Activated T-cell treated with anti-CD3 and anti-CD28 coated beads for 1 hour (primary cell): ENCODE results near the gene ADAMTSL4.
A peak's percentile ranks its signal among the peaks of the same experiment; 100 is the strongest.
"Not testable (repeated sequence)": the region's sequence is repeated elsewhere in the genome, so short reads cannot be mapped to it uniquely, and the experiment has no call there.

ENCODE experiments used
- DNase-seq: peaks from one replicate; pipeline ENCODE4 v3.0.0-alpha.2; 2020; ENCODE audit warnings: low read depth

The ADAMTSL4 gene

DNA sequence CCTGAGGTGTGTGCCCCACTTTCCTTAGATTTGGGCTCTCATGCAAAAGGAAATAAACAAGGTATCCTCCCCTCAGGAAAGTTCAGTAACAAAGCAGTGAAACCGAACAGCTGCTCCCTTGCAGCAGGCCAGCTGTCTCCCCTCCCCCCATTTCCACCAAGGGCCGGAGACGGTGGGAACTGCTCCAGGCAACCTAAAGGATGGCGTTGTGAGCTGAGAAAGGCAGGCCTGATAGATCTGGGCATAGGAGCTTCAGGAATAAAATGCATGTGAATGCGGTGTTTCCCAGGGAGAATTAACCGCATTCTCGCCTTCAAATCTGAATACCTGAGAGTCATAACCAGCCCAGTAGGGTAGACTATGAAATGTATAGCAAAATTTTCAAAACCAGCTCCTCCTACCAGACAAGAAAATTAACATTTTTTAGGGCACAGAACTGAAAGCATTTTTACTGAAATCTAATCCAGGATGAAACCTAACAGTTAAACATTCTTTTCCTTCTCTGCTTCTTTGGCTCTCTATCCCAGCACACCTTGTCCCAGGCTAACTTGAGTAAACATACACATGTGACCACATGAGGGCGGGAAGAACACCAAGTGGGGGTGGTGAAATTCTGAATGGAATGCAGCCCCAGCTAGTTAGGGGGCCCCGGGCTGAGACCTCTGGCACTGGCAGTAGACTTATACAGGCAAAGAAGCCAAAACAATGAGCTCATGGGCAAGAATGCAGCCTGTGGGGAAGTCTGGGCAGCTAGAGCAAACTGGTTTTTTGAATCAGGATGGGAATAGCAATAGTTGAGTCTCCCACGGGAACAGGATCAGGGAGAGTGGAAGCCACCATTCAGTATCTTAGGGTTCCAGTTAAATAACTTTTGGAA lies 18.7 kb downstream of the ADAMTSL4 start:
- DNase-seq = no peak

DNA sequence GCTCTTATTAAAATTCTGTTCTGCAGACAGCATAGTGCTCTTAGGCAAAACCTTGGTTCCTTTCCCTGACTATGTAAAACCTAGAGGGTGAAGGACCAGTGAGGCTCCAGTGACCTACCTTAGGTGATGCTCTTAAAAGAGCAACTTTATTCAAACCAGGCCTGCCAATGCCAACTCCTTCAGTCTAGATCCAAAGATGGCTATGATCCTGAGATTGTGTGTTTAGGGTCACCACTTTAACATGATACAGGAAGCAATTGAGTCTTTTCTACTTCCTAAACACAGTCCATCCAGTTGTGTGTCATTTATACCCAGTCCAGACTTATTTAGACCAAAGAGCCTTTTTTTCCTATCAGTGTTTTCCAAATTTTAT lies 19.4 kb downstream of the ADAMTSL4 start:
- no peak for DNase-seq

DNA sequence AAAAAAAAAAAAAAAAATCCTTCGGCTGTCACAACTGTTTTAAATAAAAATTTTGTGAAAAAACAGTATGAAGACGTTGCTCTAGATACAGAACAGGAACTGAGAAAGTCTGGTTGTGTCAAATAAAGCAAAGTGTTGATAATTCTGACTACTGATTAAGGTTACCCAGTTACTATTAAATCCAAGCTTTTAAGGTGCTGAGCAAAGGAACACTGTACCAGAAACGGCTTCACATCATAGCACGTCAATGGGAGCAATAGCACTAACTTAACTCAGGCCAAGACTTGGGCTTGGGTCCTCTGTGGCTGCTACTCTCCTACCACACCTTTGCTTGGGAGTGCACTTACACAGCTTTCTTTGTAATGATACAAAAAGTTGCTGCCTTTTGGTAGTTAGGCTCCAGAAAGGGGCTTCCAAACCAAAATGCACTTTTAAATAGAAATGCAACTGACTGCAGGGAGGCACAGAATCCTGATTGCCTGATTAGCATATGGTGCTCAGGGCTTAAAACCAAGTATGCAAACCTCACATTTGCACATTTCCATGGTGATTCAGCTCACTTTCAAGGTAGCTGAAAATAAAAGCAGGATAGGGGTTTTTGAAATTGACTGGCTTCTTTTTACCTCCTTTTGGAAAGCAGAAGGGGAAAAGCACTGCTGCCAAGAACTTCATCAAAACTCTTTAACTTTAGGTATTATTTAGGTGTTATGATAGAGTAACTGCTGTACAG lies 23.9 kb downstream of the ADAMTSL4 start:
- no peak for DNase-seq

DNA sequence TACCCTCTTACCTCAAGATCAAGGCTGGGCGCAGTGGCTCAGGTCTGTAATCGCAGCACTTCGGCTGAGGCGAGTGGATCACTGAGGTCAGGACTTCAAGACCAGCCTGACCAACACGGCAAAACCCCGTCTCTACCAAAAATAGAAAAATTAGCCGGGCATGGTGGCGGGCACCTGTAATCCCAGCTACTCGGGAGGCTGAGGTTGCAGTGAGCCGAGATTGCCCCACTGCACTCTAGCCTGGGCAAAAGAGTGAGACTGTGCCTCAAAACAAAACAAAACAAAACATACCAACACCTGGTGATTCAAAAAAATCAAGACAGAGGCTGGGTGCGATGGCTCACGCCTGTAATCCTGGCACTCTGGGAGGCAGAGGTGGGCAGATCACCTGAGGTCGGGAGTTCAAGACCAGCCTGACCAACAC lies 24.5 kb downstream of the ADAMTSL4 start:
- not testable (repeated sequence) for DNase-seq

DNA sequence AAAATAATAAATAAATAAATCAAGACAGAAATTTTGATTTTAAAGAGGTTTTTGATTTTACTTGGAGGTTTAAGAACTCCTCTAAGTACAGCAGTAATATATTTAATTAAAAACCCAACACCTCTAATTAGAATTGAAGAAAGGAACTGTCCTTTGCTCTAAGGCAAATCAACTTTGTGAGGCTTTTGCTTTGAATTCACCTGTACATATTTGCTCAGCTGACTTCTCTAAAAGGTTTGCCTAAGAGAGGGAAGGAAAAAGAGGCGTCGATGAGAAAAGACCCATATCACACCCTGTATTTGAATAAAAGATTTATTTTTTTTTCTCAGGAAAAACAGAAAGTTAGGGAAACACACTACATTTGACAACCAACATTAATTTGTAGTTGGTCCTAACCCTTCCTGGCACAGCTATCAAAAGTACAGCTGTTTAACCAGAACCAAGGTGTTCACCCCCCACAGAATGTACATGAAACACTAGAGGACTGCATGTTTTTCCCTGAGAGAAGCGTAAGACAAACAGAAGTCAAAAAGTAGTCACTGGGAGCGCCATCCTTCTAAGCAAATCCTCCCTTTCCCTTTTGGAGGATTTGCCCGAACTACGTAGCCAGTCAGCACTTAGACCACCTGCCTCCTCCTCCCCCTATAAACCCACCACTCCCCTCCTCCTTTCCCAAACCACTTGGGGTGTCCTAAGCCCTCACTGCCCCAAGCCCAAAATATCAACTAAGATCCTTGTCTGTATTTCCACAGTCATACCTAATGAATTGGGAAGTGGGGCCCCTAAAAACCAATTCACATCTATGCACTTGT lies 25.3 kb downstream of the ADAMTSL4 start:
- no peak for DNase-seq

DNA sequence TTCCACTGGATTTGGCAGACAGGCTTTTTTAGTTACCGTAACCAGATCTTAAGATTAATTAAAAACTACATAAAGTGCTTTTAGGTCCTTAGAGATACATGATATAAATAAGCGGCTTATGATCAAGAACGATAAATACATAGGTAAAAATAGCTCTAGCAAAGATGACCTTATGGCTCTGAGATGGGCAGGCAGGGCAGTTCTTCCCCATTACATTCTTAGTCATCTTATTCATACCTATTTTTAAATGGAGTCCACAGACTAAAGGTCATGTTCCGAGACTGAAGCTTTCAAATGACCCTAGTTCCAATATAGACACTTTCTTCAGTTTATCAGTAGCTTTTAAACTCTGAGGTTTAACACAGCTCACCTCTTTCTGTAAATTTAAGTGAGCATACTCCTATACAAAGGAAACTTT lies 25.9 kb downstream of the ADAMTSL4 start:
- DNase-seq = no peak

DNA sequence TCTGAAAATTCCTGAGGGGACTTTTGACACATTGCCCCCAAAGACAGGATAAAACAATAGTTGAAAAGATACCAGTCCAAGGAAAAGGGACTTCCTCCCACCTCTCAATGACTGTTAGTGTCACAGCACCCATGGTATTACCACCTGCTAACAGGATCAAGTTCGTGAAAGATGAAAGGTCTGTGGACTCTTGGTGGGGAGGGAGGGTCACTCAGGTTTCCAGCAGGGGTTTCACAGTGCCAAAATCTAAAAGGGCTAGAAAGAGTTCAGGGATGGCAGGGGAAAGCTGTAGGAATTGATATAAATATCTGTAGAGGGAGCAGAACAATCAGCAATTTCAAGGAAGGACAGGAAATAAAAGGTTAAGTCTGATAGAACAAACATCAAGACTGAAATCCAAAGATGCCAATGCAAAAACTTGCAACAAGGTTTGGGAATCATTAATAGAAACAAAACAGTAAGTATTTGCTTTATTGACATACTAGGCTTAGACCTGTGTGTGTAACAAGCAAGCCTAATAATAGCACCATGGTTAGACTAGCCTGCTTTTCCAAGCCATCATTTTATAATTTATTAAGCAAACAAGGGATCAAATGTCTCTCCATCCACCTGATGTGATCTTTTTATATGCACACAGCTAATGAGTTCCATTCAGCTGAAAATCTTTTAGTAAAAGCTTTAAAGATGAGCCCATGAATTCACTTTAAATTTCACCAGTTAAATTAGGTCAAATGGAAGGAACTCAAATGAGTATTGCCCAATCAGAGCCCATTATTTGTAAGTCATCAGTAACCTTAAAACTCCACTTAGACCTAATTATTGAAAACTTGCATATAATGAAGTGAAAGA lies 26.5 kb downstream of the ADAMTSL4 start:
- no peak for DNase-seq

DNA sequence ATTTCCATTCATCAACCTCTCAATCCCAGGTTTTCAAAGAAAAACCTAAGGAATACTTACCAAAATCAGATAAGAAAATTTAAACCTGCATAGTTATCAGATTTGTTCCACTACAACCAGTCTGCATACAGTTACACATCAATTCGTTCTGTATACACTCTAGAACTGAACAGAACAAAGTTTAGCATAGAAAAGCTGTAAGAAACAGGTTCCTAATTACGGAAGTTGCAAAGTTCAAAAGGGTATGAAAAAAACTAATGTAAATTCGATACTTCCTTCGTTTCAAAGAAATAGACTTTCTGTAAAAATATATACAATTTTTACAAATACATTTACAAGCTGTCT lies 27.1 kb downstream of the ADAMTSL4 start:
- DNase-seq = no peak

DNA sequence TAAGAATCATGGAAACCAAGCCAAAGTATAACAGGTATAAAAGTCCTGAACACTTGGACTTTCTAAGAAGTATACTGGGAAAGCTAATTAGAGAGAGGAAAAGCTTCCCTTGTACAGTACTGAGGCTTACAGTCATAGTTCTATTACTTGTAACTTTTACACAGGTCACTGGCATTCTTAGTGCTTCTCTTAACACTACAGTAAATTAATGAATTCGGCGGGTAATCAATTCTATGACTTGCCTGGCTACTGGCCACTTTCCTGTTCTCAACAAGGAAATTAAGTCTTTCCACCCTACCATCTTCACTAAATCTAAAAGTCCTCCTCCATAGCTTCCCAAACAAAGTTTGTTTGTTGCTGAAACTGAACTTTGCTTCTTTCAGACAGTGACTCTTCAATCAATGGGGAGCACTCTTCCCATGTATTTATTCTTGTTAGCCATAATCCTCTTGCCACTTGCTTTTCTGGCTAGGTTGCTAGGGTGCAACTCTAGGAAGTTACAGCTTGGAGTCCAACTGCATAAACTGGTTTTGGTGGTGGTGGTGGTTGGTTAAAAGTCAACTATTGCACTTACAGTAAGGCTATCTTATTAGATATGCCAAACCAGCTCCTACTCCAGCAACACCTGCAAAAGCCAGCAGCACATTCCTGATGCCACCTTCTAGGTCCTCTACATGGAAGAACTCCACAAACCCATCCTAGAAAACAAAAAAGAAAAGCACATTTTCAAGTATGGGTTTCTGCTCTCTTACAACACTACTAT lies 27.8 kb downstream of the ADAMTSL4 start:
- DNase-seq = no peak

DNA sequence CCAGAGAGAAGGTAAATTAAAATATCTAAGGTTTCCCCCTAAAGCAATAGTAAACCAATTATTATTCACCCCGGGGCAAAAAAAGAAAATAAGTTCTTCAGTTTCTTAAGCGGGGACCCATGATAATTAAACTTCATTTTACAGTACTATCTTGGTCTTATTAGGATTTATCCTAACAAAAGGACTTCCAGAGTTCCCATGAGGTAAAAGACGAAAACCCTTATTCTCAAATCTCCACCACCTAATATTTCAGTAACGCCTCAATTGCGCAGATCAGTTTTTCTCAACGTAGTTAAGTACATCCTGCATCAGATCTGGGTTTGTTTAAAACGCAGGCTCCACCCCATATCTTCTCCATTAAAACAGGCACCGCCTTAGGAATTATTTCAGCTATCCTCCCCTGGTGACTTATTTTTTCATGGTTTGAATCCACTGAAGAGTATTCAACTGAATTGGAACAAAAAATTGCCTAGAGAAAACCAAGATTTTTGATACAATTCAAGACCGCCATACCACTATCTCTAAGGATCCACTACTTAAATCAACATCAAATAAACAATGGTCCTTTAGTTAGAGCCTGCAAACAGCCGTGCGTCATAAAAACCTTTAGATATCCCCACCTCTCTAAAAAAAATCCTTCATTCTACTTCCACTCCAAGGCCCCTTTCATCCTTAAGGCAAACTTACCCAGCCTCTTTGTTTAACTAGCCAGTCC lies 28.5 kb downstream of the ADAMTSL4 start:
- no peak for DNase-seq

DNA sequence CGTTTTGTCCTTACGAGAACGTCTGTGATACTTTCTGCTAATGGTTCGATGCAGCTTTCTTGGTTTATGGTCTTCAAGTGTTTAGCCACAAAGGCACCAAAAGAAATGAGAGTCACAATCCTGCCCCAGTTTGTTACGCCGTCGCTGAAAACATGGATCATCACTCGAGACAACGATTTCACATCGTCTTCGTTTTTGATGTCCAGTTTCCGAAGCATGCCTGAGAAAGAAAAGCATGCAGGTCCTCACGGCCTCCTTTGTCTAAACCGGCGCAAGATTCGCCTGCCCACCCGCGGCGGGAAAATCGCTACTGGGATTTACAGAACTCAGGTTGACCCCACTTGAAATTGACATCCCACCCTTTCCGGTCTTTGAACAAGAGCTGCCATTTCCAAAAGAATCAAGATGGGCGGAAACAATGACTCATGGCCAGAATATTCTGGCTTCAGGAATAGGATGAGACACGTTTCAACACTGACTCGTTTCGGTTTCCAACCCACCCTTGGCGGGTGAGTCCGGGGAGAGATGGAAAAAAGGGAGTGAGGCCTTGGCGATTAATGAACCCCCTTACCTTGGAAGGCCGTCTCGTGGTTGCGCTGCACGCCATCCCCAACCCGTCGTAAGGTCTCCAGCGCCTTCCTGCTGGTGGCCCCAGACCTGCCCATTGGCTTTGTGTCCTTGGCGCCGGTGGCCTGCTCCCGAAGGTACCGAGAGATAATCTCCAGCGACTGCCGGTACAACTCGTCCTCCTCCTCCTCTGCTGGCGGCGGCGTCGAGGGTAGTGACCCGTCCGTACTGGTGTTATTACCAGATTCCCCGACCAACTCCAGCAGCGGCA lies 29.3 kb downstream of the ADAMTSL4 start:
- DNase-seq = no peak

DNA sequence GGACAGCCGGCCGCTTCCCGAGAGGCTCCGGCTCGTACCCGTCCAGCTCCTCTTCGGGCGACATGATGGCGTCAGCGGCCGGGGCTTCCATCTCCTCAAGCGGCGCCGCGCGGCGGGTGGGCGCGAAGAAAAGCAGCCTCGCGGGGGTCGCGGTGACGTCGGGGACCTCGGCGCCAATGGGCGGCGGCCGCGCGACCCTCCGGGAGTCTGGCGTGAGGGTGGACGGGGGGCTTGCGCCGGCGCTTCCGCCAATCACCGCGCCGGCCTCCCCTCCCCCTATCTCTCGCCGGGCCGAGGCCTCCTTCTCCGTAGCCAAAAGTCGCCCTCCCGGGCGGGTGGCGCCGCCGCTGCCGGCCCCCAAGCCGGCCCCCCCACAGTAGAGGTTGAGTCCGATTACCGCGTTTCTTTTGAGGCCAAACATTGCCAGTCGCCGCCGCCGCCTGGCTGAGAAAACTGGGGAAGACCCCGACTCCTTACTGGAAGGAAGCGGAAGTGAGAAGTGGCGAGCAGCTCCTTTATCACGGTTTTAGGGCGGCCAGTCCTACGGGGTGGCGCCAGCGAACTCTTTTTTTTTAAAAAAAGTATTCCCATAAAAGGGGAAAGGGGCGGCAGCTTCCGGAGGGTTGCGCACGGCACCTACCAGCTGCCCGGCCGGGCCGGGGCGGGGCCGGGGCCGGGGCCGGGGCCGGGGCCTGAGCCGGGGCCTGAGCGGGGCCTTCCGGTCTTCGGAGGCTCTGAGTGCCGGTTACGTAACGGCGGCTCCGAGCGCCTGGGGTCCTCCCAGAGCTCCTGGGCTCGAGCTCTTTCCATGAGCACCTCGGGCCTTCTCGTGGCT lies 30.1 kb downstream of the ADAMTSL4 start, which contains the start of gene MCL1:
MCL1 (minus strand) TSS at position 501 of the 835 bp plus-strand sequence; CDS start at position 421, 80 bp downstream.
- peak; percentile 76 for DNase-seq

DNA sequence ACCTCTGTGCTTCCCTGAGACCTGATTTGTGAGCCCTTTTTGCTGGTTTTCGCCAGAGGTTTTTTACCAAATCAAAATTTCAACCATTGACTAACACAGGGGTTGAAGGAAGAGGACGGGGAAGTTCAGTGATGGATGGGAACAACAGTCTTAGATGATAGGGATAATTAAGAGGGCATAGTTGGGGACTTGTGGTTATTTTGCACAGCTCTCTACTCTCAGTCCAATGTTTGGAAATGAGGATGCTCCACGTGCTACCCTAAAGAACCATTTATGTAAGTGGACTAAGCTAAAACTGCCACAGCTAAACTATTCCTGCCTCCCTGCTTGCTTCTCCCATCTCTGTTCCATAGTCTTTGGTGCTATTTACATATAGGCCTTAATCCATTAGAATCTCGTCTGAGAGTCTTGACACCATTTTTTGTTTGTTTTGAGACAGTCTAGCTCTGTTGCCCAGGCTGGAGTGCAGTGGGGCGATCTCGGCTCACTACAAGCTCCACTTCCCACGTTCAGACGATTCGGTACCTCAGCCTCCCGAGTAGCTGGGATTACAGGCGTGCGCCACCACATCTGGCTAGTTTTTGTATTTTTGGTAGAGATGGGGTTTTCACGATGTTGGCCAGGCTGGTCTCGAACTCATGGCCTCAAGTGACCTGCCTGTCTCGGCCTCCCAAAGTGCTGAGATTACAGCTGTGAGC lies 30.9 kb downstream of the ADAMTSL4 start:
- no peak for DNase-seq

DNA sequence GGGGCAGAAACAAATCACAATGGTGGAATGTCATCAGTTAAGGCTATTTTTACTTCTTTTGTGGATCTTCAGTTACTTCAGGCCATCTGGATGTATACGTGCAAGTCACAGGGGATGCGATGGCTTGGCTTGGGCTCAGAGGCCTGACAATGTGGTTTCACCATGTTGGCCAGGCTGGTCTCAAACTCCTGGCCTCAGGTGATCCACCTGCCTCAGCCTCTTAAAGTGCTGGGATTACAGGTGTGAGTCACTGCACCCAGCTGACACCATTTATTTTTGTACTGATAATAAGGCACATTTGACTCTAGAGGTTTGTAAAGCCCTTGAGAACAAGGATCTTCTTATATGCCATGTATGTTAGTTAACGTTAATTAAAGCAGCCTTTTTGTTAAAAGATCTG lies 31.8 kb downstream of the ADAMTSL4 start:
- DNase-seq = not testable (repeated sequence)

DNA sequence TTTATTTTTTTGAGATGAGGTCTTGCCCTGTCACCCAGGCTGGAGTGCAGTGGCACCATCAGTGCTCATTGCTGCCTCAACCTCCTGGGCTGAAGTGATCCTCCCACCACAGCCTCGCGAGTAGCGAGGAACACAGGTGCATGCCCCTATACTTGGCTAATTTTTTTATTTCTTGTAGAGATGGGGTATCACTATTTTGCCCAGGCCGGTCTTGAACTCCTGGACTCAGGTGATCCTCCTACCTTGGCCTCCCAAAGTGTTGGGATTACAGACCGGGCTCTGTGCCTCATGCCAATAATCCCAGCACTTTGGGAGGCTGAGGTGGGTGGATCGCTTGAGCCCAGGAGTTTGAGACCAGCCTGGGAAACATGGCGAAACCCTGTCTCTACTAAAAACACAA lies 32.2 kb downstream of the ADAMTSL4 start:
- DNase-seq = not testable (repeated sequence)

DNA sequence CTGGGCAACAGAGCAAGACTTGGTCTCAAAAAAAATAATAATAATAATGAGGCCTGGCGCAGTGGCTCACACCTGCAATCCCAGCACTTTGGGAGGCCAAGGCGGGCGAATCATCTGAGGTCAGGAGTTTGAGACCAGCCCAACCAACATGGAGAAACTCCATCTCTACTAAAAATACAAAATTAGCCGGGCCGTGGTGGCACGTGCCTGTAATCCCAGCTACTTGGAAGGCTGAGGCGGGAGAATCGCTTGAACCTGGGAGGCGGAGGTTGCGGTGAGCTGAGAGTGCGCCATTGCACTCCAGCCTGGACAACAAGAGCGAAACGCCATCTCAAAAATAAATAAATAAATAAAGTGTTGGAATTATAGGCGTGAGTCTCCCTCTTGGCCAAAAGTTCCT lies 32.8 kb downstream of the ADAMTSL4 start:
- not testable (repeated sequence) for DNase-seq

DNA sequence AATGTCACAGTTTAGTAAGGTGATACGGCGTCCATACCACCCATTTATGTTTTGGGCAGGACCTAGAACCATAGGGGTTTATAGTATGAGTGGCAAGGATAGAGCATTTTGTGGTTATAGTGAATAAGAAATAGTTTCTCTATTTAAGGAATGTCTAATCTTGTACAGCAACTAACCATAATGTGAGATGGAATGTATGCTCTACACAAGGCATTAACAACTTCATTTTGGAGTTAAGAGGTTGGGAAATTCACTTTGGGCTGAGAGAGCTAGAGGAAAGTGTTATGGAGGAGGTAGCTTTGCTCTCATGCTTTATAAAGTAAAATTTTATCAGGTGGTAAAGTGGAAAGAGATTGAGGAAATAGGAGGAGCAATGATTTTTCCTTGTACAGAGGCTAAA lies 33.2 kb downstream of the ADAMTSL4 start:
- no peak for DNase-seq
